ENCODE data around the gene RANBP1. TPM values are rescaled to one million over a fixed set of nuclear protein-coding genes. Genes with fewer than 3 reads are reported as not detected.

The RANBP1 gene
- total and polyA plus RNA-seq, 2 of the 13 experiments (the other 11 are each of a cell fraction or from before 2014, with no cell fraction given), result 181 to 492 TPM

DNA sequence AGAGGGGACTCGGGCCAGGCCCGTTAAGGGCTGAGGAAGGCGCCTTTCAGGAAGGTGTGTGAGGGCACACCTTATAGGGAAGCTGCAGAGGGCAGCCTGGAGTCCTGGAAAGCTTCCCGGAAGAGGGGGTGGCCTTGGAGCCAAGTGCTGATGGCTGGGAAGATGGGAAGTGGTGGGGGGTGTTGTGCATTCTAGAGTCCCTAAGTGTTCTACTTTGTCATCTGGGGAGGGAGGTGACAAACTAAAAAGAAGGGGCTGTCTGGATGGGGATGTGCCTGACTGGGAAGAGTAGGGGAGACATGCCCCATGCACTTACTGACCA, 22.5 kb downstream of the RANBP1 start:
- no peak for FAIRE-seq
- ATAC-seq, result no peak

More for the DNA sequence above, 22.5 kb downstream of the RANBP1 start:
- Histone ChIP-seq H3K4me2 (ENCODE audit: low read depth, low read length) (no peak overlapping the region), H3K27me3 (ENCODE audit: control insufficient read depth in 1 of 2, insufficient read depth in 2 of 2, low read length in 2 of 2) (no peaks in the 10 kb centered on the region), H3K79me2 (ENCODE audit: insufficient read depth, low read length) (peaks cover 12% of the 10 kb centered on the region), H3K4me3 (replicated peaks in 1 of 3; ENCODE audit: insufficient read depth in 1 of 3, low read depth in 2 of 3, low read length in 3 of 3) (no peak overlapping the region), H3K9ac (ENCODE audit: insufficient read depth, low read depth, low read length) (no peak overlapping the region), H3K9me3 (ENCODE audit: low read length) (no peaks in the 10 kb centered on the region), H3K4me1 (ENCODE audit: insufficient read depth, low read length) (peaks cover under 1% of the 10 kb centered on the region; the same call in 1 of the 2 replicates), H2AFZ (ENCODE audit: low read length) (no peak overlapping the region), H4K20me1 (ENCODE audit: insufficient read depth, low read length) (0 out of 2 replicates have a peak, but pooled peaks cover 6% of the 10 kb centered on the region), H3K36me3 (replicated peaks in 1 of 2; ENCODE audit: control insufficient read depth in 1 of 2, insufficient read depth in 2 of 2, low read length in 2 of 2) (peaks cover 1 to 5% of the 10 kb centered on the region in 2 experiments; a peak in 2 of 5 replicates), H3K27ac (ENCODE audit: extremely low read length, insufficient read depth, low read length) (no peak overlapping the region)
- no peak for TF ChIP-seq SETDB1 (CRISPR knock-in tag; IDR thresholded peaks at IDR 0.05; ENCODE audit: borderline replicate concordance)
- no peak for TF ChIP-seq ZNF883 (CRISPR knock-in tag; IDR thresholded peaks at IDR 0.05; ENCODE audit: not compliant biosample characterization)
- no peak for TF ChIP-seq ZNF674 (CRISPR knock-in tag; IDR thresholded peaks at IDR 0.05; ENCODE audit: low read depth)
- TF ChIP-seq NR3C1 (CRISPR knock-in tag; IDR thresholded peaks at IDR 0.05), result no peak
- no peak for TF ChIP-seq POLR2AphosphoS2 (IDR thresholded peaks at IDR 0.05; ENCODE audit: low read depth, low read length)
- no peak for TF ChIP-seq DNMT1 (CRISPR knock-in tag; IDR thresholded peaks at IDR 0.05)
- TF ChIP-seq MTA1 (CRISPR knock-in tag; IDR thresholded peaks at IDR 0.05; ENCODE audit: borderline replicate concordance), result no peak
- TF ChIP-seq, protein P1, sequence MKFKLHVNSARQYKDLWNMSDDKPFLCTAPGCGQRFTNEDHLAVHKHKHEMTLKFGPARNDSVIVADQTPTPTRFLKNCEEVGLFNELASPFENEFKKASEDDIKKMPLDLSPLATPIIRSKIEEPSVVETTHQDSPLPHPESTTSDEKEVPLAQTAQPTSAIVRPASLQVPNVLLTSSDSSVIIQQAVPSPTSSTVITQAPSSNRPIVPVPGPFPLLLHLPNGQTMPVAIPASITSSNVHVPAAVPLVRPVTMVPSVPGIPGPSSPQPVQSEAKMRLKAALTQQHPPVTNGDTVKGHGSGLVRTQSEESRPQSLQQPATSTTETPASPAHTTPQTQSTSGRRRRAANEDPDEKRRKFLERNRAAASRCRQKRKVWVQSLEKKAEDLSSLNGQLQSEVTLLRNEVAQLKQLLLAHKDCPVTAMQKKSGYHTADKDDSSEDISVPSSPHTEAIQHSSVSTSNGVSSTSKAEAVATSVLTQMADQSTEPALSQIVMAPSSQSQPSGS (CRISPR knock-in tag; IDR thresholded peaks at IDR 0.05), result no peak
- TF ChIP-seq ZNF20 (CRISPR knock-in tag; IDR thresholded peaks at IDR 0.05), result no peak
- no peak for TF ChIP-seq ZNF710 (CRISPR knock-in tag; IDR thresholded peaks at IDR 0.05; ENCODE audit: borderline replicate concordance)
- TF ChIP-seq, protein P2, sequence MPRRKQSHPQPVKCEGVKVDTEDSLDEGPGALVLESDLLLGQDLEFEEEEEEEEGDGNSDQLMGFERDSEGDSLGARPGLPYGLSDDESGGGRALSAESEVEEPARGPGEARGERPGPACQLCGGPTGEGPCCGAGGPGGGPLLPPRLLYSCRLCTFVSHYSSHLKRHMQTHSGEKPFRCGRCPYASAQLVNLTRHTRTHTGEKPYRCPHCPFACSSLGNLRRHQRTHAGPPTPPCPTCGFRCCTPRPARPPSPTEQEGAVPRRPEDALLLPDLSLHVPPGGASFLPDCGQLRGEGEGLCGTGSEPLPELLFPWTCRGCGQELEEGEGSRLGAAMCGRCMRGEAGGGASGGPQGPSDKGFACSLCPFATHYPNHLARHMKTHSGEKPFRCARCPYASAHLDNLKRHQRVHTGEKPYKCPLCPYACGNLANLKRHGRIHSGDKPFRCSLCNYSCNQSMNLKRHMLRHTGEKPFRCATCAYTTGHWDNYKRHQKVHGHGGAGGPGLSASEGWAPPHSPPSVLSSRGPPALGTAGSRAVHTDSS (CRISPR knock-in tag; conservative IDR thresholded peaks at IDR 0.05), result no peak
- TF ChIP-seq HMG20A (CRISPR knock-in tag; IDR thresholded peaks at IDR 0.05; ENCODE audit: borderline replicate concordance), result no peak
- no peak for TF ChIP-seq SRSF9 (IDR thresholded peaks at IDR 0.05; ENCODE audit: borderline replicate concordance, insufficient read depth, low read depth, low read length, poor library complexity, severe bottlenecking)
- no peak for TF ChIP-seq MXD3 (CRISPR knock-in tag; IDR thresholded peaks at IDR 0.05)
- TF ChIP-seq ARID5B (CRISPR knock-in tag; IDR thresholded peaks at IDR 0.05), result no peak
- no peak for TF ChIP-seq CC2D1A (CRISPR knock-in tag; IDR thresholded peaks at IDR 0.05)
- no peak for DNase-seq (ENCODE audit: low spot score)
- ChIA-PET CTCF (ENCODE audit: low intra/inter-chr PET ratio, low total read pairs) (no interaction called here), POLR2A (no interaction called here)
- BruUV-seq (replicated peaks), result no TSS peak
- intact Hi-C loops (cut with micrococcal nuclease; ENCODE audit: unreplicated experiment), result no loop called here
- WGBS (ENCODE audit: low lambda C conversion rate), result 83% methylated on average over 4 of the region's 4 CpGs
- in situ Hi-C loops (cut with HindIII; ENCODE audit: extremely low pct_ligation_motif_present, low pct_unique_long_range_greater_than_20kb), result no loop called here
